ENCODE measurements around the gene PANK4. TPM values are rescaled to one million over a fixed set of nuclear protein-coding genes. Genes with fewer than 3 reads are reported as not detected.

Gene PANK4
- total RNA-seq, 3 donors from 2014 or later: 16.5 to 32.8 (median 31.3) TPM

- intact Hi-C loops (cut with DNase I; ENCODE audit: low total_unique reads): no loop called here
Measured at GRCh38 chr1:2537784-2538115, 11.4 kb upstream of the PANK4 start.

GRCh38 chr1:2535981-2536380 lies 9.6 kb upstream of the PANK4 start:
- Histone ChIP-seq H3K4me3 (no peak overlapping the region), H3K27me3 (peaks cover 5 to 59% of the 10 kb centered on the region in 2 donors)
- TF ChIP-seq POLR2AphosphoS5 (IDR thresholded peaks at IDR 0.05) (no peak), CTCF (IDR thresholded peaks at IDR 0.05) (no peak), POLR2A (IDR thresholded peaks at IDR 0.05) (no peak)

More at GRCh38 chr1:2537784-2538115, 11.4 kb upstream of the PANK4 start:
- Histone ChIP-seq H3K27me3 (peaks cover 5 to 46% of the 10 kb centered on the region in 2 donors), H3K4me3 (no peak overlapping the region), H3K9me3 (no peaks in the 10 kb centered on the region), H3K27ac (no peak overlapping the region), H3K4me1 (peaks cover 1 to 2% of the 10 kb centered on the region in 2 donors), H3K36me3 (no peaks in the 10 kb centered on the region)
- no peak for TF ChIP-seq CTCF (IDR thresholded peaks at IDR 0.05)
- TF ChIP-seq POLR2AphosphoS5 (IDR thresholded peaks at IDR 0.05): no peak
- TF ChIP-seq POLR2A (IDR thresholded peaks at IDR 0.05): no peak
- no peak for DNase-seq (ENCODE audit: low spot score in 2 of 2)

GRCh38 chr1:2535455-2535854 lies 9.1 kb upstream of the PANK4 start:
- H3K4me1 ChIP-seq: peaks cover 13 to 15% of the 10 kb centered on the region in 2 donors
- no peaks in the 10 kb centered on the region for H3K9me3 ChIP-seq
- H3K4me3 ChIP-seq: no peak overlapping the region
- TF ChIP-seq POLR2A (IDR thresholded peaks at IDR 0.05) (no peak), POLR2AphosphoS5 (IDR thresholded peaks at IDR 0.05) (no peak), CTCF (IDR thresholded peaks at IDR 0.05) (no peak)
- H3K27ac ChIP-seq: no peak overlapping the region
- H3K27me3 ChIP-seq: peaks cover 4 to 59% of the 10 kb centered on the region in 2 donors
- intact Hi-C loops (cut with DNase I; ENCODE audit: low total_unique reads): no loop called here
- no peak for DNase-seq (ENCODE audit: low spot score in 2 of 2)
- no peaks in the 10 kb centered on the region for H3K36me3 ChIP-seq

More at GRCh38 chr1:2535981-2536380, 9.6 kb upstream of the PANK4 start:
- peaks cover 8 to 10% of the 10 kb centered on the region in 2 donors for H3K4me1 ChIP-seq
- no peak for DNase-seq (ENCODE audit: low spot score in 2 of 2)
- intact Hi-C loops (cut with DNase I; ENCODE audit: low total_unique reads): no loop called here
- no peak overlapping the region for H3K27ac ChIP-seq
- no peaks in the 10 kb centered on the region for H3K9me3 ChIP-seq
- no peaks in the 10 kb centered on the region for H3K36me3 ChIP-seq

- DNase-seq (ENCODE audit: low spot score in 2 of 2): peak in 1 of 2 donors; percentile 33
- Histone ChIP-seq H3K4me1 (peaks cover 17 to 21% of the 10 kb centered on the region in 2 donors), H3K4me3 (no peak overlapping the region), H3K9me3 (no peaks in the 10 kb centered on the region), H3K27ac (no peak overlapping the region), H3K27me3 (peaks cover 0 to 58% of the 10 kb centered on the region in 2 donors), H3K36me3 (no peaks in the 10 kb centered on the region)
- TF ChIP-seq POLR2A (IDR thresholded peaks at IDR 0.05): no peak
- no peak for TF ChIP-seq POLR2AphosphoS5 (IDR thresholded peaks at IDR 0.05)
- no peak for TF ChIP-seq CTCF (IDR thresholded peaks at IDR 0.05)
- intact Hi-C loops (cut with DNase I; ENCODE audit: low total_unique reads): no loop called here
Measured at GRCh38 chr1:2534687-2535441, 8.5 kb upstream of the PANK4 start.

GRCh38 chr1:2534315-2534686 lies 7.9 kb upstream of the PANK4 start:
- intact Hi-C loops (cut with DNase I; ENCODE audit: low total_unique reads): no loop called here
- H3K27me3 ChIP-seq: peaks cover 0 to 58% of the 10 kb centered on the region in 2 donors
- TF ChIP-seq POLR2AphosphoS5 (IDR thresholded peaks at IDR 0.05) (no peak), CTCF (IDR thresholded peaks at IDR 0.05) (no peak), POLR2A (IDR thresholded peaks at IDR 0.05) (no peak)
- H3K9me3 ChIP-seq: no peaks in the 10 kb centered on the region
- no peak for DNase-seq (ENCODE audit: low spot score in 2 of 2)
- H3K27ac ChIP-seq: no peak overlapping the region
- H3K4me1 ChIP-seq: peaks cover 17 to 25% of the 10 kb centered on the region in 2 donors
- H3K4me3 ChIP-seq: no peak overlapping the region
- no peaks in the 10 kb centered on the region for H3K36me3 ChIP-seq
